ENCODE measurements around the gene KCNJ13.
"Not testable (repeated sequence)": the region's sequence is repeated elsewhere in the genome, so short reads cannot be mapped to it uniquely, and the experiment has no call there.

Gene KCNJ13

GRCh38 chr2:232761301-232761907, 15.0 kb downstream of the KCNJ13 start:
- DNase-seq = no peak

- DNase-seq = no peak
Observed at GRCh38 chr2:232757905-232758304, 18.5 kb downstream of the KCNJ13 start.

- no peak for DNase-seq
Observed at GRCh38 chr2:232750135-232750671, 26.2 kb downstream of the KCNJ13 start.

GRCh38 chr2:232749331-232749730, 27.0 kb downstream of the KCNJ13 start:
- DNase-seq = no peak

GRCh38 chr2:232748038-232748437, 28.3 kb downstream of the KCNJ13 start:
- DNase-seq = no peak

- no peak for DNase-seq
Observed at GRCh38 chr2:232744963-232745362, 31.4 kb downstream of the KCNJ13 start.

GRCh38 chr2:232741972-232742371, 34.4 kb downstream of the KCNJ13 start:
- no peak for DNase-seq

GRCh38 chr2:232741294-232741693, 35.1 kb downstream of the KCNJ13 start:
- DNase-seq = no peak

- no peak for DNase-seq
Observed at GRCh38 chr2:232731470-232731869, 44.9 kb downstream of the KCNJ13 start.

GRCh38 chr2:232728785-232729184, 47.6 kb downstream of the KCNJ13 start:
- DNase-seq = no peak

- DNase-seq = no peak
Observed at GRCh38 chr2:232723027-232723426, 53.3 kb downstream of the KCNJ13 start.

- no peak for DNase-seq
Observed at GRCh38 chr2:232721882-232722281, 54.5 kb downstream of the KCNJ13 start.

- no peak for DNase-seq
Observed at GRCh38 chr2:232721261-232721660, 55.1 kb downstream of the KCNJ13 start.

- not testable (repeated sequence) for DNase-seq
Observed at GRCh38 chr2:232720056-232720455, 56.3 kb downstream of the KCNJ13 start.
